Activated CD8-positive, alpha-beta T cell treated with anti-CD3 and anti-CD28 coated beads for 36 hours (primary cell): ENCODE measurements around the gene CCND1. TPM values are rescaled to one million over a fixed set of nuclear protein-coding genes. Genes with fewer than 3 reads are reported as not detected.

Experiments
- ATAC-seq: fragments of 200-7000 bp; cut with Tn5 transposase; one replicate; pipeline ENCODE4 v1.10.0; 2021; ENCODE audit warnings: mild to moderate bottlenecking, moderate library complexity
- CTCF ChIA-PET: fragments of 350-600 bp; sonication (Branson Sonifier 250); formaldehyde crosslinking; loops from one replicate; lab custom pipeline; 2021; ENCODE audit warnings: antibody characterized with exemption; lab: Charles Lee
- POLR2A ChIA-PET: fragments of 350-600 bp; sonication (Branson Sonifier 250); formaldehyde crosslinking; loops from one replicate; lab custom pipeline; 2021; ENCODE audit warnings: antibody characterized with exemption; lab: Charles Lee
- DNase-seq: peaks from one replicate; pipeline ENCODE4 v3.0.0-alpha.2; 2020
- H3K27ac Mint-ChIP-seq: one replicate; pipeline ENCODE4 v1.8.0; 2021; ENCODE audit warnings: mild to moderate bottlenecking, mixed read lengths
- H3K27me3 Mint-ChIP-seq: one replicate; pipeline ENCODE4 v1.8.0; 2021; ENCODE audit warnings: mixed read lengths
- H3K36me3 Mint-ChIP-seq: one replicate; pipeline ENCODE4 v1.8.0; 2021; ENCODE audit warnings: low read depth, mixed read lengths
- H3K4me1 Mint-ChIP-seq: one replicate; pipeline ENCODE4 v1.8.0; 2021; ENCODE audit warnings: low read depth, mixed read lengths
- H3K4me3 Mint-ChIP-seq: one replicate; pipeline ENCODE4 v1.8.0; 2021; ENCODE audit warnings: mild to moderate bottlenecking, moderate library complexity, mixed read lengths
- H3K9me3 Mint-ChIP-seq: one replicate; pipeline ENCODE4 v1.8.0; 2021; ENCODE audit warnings: mixed read lengths
- intact Hi-C: fragments of 100-400 bp; cut with micrococcal nuclease; formaldehyde crosslinking; loops from one replicate; pipeline ENCODE4 v1.10.0; 2022
- total RNA-seq, 2 experiments: library from RNA; stranded (reverse); gene quantifications; one replicate each; pipeline ENCODE4 v1.2.3, GENCODE V29; 2021
- TF ChIP-seq, protein P1 (sequence below): fragments of 200-600 bp; IDR thresholded peaks from one replicate; pipeline ENCODE4 v1.8.0; 2022; ENCODE audit warnings: antibody characterized with exemption, mild to moderate bottlenecking

CCND1 gene
- total RNA-seq, 2 experiments from 2014 or later, result 2.8 to 3.3 TPM

GRCh38 chr11:69697469-69697843 is 56.5 kb downstream of the CCND1 start:
- no peak for ATAC-seq
- H3K36me3 Mint-ChIP-seq, result no peaks in the 10 kb centered on the region
- H3K9me3 Mint-ChIP-seq, result no peaks in the 10 kb centered on the region
- POLR2A ChIA-PET, result no interaction called here
- intact Hi-C loops, result no loop called here
- H3K4me1 Mint-ChIP-seq, result no peaks in the 10 kb centered on the region
- peaks cover 37% of the 10 kb centered on the region for H3K27me3 Mint-ChIP-seq
- CTCF ChIA-PET, result no interaction called here
- H3K4me3 Mint-ChIP-seq, result no peak overlapping the region
- DNase-seq, result no peak
- TF ChIP-seq, protein P1, sequence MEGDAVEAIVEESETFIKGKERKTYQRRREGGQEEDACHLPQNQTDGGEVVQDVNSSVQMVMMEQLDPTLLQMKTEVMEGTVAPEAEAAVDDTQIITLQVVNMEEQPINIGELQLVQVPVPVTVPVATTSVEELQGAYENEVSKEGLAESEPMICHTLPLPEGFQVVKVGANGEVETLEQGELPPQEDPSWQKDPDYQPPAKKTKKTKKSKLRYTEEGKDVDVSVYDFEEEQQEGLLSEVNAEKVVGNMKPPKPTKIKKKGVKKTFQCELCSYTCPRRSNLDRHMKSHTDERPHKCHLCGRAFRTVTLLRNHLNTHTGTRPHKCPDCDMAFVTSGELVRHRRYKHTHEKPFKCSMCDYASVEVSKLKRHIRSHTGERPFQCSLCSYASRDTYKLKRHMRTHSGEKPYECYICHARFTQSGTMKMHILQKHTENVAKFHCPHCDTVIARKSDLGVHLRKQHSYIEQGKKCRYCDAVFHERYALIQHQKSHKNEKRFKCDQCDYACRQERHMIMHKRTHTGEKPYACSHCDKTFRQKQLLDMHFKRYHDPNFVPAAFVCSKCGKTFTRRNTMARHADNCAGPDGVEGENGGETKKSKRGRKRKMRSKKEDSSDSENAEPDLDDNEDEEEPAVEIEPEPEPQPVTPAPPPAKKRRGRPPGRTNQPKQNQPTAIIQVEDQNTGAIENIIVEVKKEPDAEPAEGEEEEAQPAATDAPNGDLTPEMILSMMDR, result no peak
- no peak overlapping the region for H3K27ac Mint-ChIP-seq

- Mint-ChIP-seq H3K9me3 (no peaks in the 10 kb centered on the region), H3K4me1 (no peaks in the 10 kb centered on the region), H3K27me3 (peaks cover 41% of the 10 kb centered on the region), H3K36me3 (no peaks in the 10 kb centered on the region), H3K27ac (no peak overlapping the region), H3K4me3 (no peak overlapping the region)
- ChIA-PET POLR2A (no interaction called here), CTCF (no interaction called here)
- intact Hi-C loops, result no loop called here
- ATAC-seq (no peak), DNase-seq (no peak)
- TF ChIP-seq, protein P1, result no peak
Measured at GRCh38 chr11:69697861-69698260, 56.9 kb downstream of the CCND1 start.

DNA sequence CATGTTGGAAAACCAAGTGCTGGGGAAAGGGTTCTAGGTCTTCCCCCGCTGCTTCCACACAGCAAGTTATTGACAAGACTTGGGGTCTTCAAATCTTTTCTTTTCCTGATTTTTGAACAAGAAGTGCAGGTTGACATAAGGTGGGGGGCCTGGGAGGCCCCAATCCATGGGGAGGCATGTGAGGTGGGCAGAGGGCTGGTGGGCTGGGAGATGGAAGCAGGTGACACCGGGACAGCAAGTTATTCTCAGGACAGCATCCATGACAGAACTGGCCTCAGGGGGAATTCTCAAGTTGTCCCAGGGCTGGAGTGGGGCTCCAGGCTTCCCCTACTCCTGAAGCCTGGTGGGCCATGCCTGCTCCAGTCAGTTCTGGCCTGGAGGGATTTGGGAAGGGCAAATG is 57.4 kb downstream of the CCND1 start:
- DNase-seq (no peak), ATAC-seq (no peak)
- TF ChIP-seq, protein P1, result no peak
- peaks cover 45% of the 10 kb centered on the region for H3K27me3 Mint-ChIP-seq
- no peaks in the 10 kb centered on the region for H3K9me3 Mint-ChIP-seq
- no peaks in the 10 kb centered on the region for H3K36me3 Mint-ChIP-seq
- intact Hi-C loops, result no loop called here
- POLR2A ChIA-PET, result no interaction called here
- CTCF ChIA-PET, result interaction anchor here (1.0 kb wide), 1 partner anchor 13 kb away, joined by 3 read pairs; no protein-coding TSS in a partner anchor
- H3K4me1 Mint-ChIP-seq, result peaks cover 2% of the 10 kb centered on the region
- no peak overlapping the region for H3K4me3 Mint-ChIP-seq
- H3K27ac Mint-ChIP-seq, result no peak overlapping the region

DNA sequence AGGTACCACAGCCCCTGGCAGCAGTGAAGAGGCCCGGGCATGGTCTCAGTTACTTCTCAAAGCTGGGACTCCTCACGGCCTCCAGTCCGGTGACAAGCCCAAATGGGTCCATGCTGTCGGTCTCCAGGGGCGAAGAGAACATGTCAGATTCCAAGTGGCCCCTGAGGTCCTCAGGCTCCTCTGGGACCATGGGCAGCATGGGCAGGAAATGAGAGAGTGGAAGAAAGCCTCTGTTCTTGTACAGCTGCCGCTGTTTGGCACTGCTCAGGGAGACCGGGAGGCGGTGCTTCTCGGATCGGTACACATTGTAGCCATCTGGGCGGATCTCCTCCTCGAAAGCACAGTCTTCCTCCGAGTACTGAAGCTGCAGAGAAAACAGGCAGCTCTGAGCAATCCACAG is 58.3 kb downstream of the CCND1 start:
- DNase-seq (no peak), ATAC-seq (no peak)
- H3K4me3 Mint-ChIP-seq, result no peak overlapping the region
- H3K27me3 Mint-ChIP-seq, result peaks cover 42% of the 10 kb centered on the region
- H3K4me1 Mint-ChIP-seq, result peaks cover 2% of the 10 kb centered on the region
- intact Hi-C loops, result no loop called here
- CTCF ChIA-PET, result interaction anchor here (1.0 kb wide), 1 partner anchor 14 kb away, joined by 3 read pairs; no protein-coding TSS in a partner anchor
- H3K27ac Mint-ChIP-seq, result no peak overlapping the region
- POLR2A ChIA-PET, result no interaction called here
- no peaks in the 10 kb centered on the region for H3K9me3 Mint-ChIP-seq
- no peaks in the 10 kb centered on the region for H3K36me3 Mint-ChIP-seq
- TF ChIP-seq, protein P1, result no peak

DNA sequence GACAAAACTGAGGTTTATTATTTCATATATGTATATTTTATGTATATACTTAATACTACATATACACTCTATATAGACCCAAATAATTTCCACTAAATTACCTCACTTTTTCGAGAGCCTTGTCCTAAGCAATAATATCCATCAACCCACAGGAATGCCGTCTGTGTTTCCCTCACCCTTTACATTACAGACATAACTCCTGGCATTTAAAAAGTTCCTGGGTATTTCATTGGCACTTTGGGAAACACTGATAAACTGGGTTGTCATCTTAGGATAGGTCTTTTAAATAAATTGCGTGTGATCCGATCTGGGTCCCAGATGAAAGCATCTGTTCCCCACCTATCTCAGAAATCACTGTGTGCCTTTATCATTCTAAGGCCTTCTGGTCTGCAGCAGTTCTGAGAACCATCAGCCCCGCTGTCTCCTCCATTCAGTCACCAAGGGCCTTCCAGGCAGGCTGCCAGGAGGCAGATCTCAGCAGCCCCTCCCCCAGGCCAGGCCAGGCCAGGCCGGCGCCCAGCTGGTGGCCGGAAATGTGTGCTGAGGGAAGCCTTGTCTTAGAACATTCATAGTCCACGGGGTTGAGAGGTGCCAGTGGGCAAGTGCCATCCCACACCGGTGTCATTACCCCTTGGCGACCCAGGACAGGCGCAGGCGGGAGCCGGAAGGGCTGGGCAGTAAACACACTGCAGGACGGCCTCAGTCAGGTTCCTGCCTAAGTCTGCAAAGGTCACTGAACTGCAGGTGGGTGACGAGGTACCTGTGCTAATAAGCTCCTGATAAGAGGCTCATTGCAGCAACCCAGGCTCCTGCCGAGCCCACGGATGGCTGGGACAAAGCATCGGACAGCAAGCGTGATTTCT is 59.6 kb downstream of the CCND1 start:
- DNase-seq (no peak), ATAC-seq (no peak)
- POLR2A ChIA-PET, result no interaction called here
- TF ChIP-seq, protein P1, result no peak
- Mint-ChIP-seq H3K4me3 (no peak overlapping the region), H3K27me3 (peaks cover 52% of the 10 kb centered on the region), H3K27ac (no peak overlapping the region), H3K36me3 (no peaks in the 10 kb centered on the region), H3K9me3 (no peaks in the 10 kb centered on the region), H3K4me1 (peaks cover 4% of the 10 kb centered on the region)
- CTCF ChIA-PET, result no interaction called here
- intact Hi-C loops, result loop anchor here (10.0 kb wide), 2 partner anchors 114 to 184 kb away; partner anchors contain the start of gene FGF3
